Panc1 (cell line): ENCODE results near the gene CEP83. TPM values are rescaled to one million over a fixed set of nuclear protein-coding genes. Genes with fewer than 3 reads are reported as not detected.

Experiments
- ATAC-seq: fragments of 200-7000 bp; cut with Tn5 transposase; 2 replicates; pipeline ENCODE4 v1.9.1; 2020; ENCODE audit warnings: mild to moderate bottlenecking, moderate library complexity
- BruUV-seq: library from RNA; stranded (reverse); fragments of 400-500 nt; replicated peaks from 2 replicates; lab custom pipeline; 2021; lab: Mats Ljungman, UMichigan
- CTCF ChIA-PET: fragments of 300-600 bp; sonication (Branson Sonifier 250); formaldehyde crosslinking; loops from one replicate; lab custom pipeline; 2022; ENCODE audit warnings: antibody characterized with exemption; lab: Charles Lee
- POLR2A ChIA-PET: fragments of 300-600 bp; sonication (Branson Sonifier 250); formaldehyde crosslinking; loops from one replicate; lab custom pipeline; 2022; ENCODE audit warnings: antibody characterized with exemption; lab: Charles Lee
- DNase-seq: peaks from one replicate; pipeline ENCODE4 v3.0.0-alpha.2; 2010; ENCODE audit warnings: low read depth, low spot score
- H3K27ac ChIP-seq: 2 replicates; pipeline ENCODE4 v1.5.1; 2011; ENCODE audit warnings: mild to moderate bottlenecking, low read length, inconsistent platforms
- H3K27me3 ChIP-seq: fragments of 200-500 bp; sonication (Bioruptor generic); 2 replicates; pipeline ENCODE4 v1.6.0; 2014; ENCODE audit warnings: low read length, inconsistent platforms; ENCODE audit not compliant: control insufficient read depth, insufficient read depth
- H3K36me3 ChIP-seq: fragments of 200-500 bp; sonication (Bioruptor generic); 2 replicates; pipeline ENCODE4 v1.5.1; 2014; ENCODE audit warnings: inconsistent platforms, mild to moderate bottlenecking, low read length, moderate library complexity; ENCODE audit not compliant: control insufficient read depth, insufficient read depth
- H3K4me1 ChIP-seq: 2 replicates; pipeline ENCODE4 v1.5.1; 2011; ENCODE audit warnings: inconsistent platforms, mild to moderate bottlenecking, low read length, moderate library complexity; ENCODE audit not compliant: control insufficient read depth, insufficient read depth
- H3K4me3 ChIP-seq, 2 experiments: 2 replicates each; pipeline ENCODE4 v1.5.1; 2011 to 2012; ENCODE audit warnings: low read depth in 2 of 2, low read length in 2 of 2, mild to moderate bottlenecking in 2 of 2, inconsistent platforms in 1 of 2, moderate library complexity in 1 of 2
- H3K9me3 ChIP-seq: fragments of 200-500 bp; sonication (Bioruptor generic); 2 replicates; pipeline ENCODE4 v1.5.1; 2014; ENCODE audit warnings: low read depth, mild to moderate bottlenecking, inconsistent platforms, low read length, moderate library complexity; ENCODE audit not compliant: control insufficient read depth, insufficient read depth
- POLR2AphosphoS5 ChIP-seq: IDR thresholded peaks from 2 replicates; pipeline ENCODE4 v1.6.1; 2012; ENCODE audit warnings: mild to moderate bottlenecking, low read depth, low read length, moderate library complexity
- SIN3A ChIP-seq: IDR thresholded peaks from 2 replicates; pipeline ENCODE4 v1.6.1; 2012; ENCODE audit warnings: low read depth, mild to moderate bottlenecking, low read length, moderate library complexity, borderline replicate concordance; ENCODE audit not compliant: insufficient read depth
- TCF7L2 ChIP-seq: IDR thresholded peaks from 2 replicates; pipeline ENCODE4 v1.6.1; 2011; ENCODE audit warnings: mild to moderate bottlenecking, low read depth, low read length, inconsistent platforms
- in situ Hi-C: cut with HindIII; loops from 2 replicates; pipeline ENCODE4 v1.10.0; 2016; ENCODE audit warnings: low sequenced_read_pairs, low pct_unique_long_range_greater_than_20kb
- intact Hi-C: fragments of 100-400 bp; cut with micrococcal nuclease; formaldehyde crosslinking; loops from one replicate; pipeline ENCODE4 v1.10.0; 2022; ENCODE audit not compliant: unreplicated experiment
- total RNA-seq: library from RNA; stranded (reverse); gene quantifications from one replicate; pipeline ENCODE4 v1.2.1, GENCODE V29; 2021; ENCODE audit not compliant: unreplicated experiment
- TF ChIP-seq, protein P1 (sequence below): fragments of 450-650 bp; IDR thresholded peaks from 2 replicates; pipeline ENCODE4 v1.5.1; 2017; ENCODE audit warnings: mild to moderate bottlenecking
- TF ChIP-seq, protein P2 (sequence below), 2 experiments: IDR thresholded peaks; 2 replicates each; pipeline ENCODE4 v1.6.1; 2011 to 2012; ENCODE audit warnings: low read depth in 2 of 2, control low read depth in 1 of 2, low read length in 1 of 2, mild to moderate bottlenecking in 1 of 2, moderate library complexity in 1 of 2; ENCODE audit not compliant: insufficient read depth in 1 of 2

The CEP83 gene
- total RNA-seq, 1 experiment from 2014 or later: 28.0 TPM

- Histone ChIP-seq H3K36me3 (no peaks in the 10 kb centered on the region), H3K27ac (no peak overlapping the region), H3K4me3 (no peak overlapping the region), H3K4me1 (0 out of 2 replicates have a peak, but pooled peaks cover 4% of the 10 kb centered on the region), H3K27me3 (peaks cover 6% of the 10 kb centered on the region), H3K9me3 (no peaks in the 10 kb centered on the region)
- intact Hi-C loops (no loop called here), in situ Hi-C loops (no loop called here)
- ChIA-PET POLR2A (no interaction called here), CTCF (no interaction called here)
- no peak for ATAC-seq
- no TSS peak for BruUV-seq
- no peak for DNase-seq
- TF ChIP-seq POLR2AphosphoS5 (no peak), SIN3A (no peak), TCF7L2 (no peak)
- TF ChIP-seq, protein P1, sequence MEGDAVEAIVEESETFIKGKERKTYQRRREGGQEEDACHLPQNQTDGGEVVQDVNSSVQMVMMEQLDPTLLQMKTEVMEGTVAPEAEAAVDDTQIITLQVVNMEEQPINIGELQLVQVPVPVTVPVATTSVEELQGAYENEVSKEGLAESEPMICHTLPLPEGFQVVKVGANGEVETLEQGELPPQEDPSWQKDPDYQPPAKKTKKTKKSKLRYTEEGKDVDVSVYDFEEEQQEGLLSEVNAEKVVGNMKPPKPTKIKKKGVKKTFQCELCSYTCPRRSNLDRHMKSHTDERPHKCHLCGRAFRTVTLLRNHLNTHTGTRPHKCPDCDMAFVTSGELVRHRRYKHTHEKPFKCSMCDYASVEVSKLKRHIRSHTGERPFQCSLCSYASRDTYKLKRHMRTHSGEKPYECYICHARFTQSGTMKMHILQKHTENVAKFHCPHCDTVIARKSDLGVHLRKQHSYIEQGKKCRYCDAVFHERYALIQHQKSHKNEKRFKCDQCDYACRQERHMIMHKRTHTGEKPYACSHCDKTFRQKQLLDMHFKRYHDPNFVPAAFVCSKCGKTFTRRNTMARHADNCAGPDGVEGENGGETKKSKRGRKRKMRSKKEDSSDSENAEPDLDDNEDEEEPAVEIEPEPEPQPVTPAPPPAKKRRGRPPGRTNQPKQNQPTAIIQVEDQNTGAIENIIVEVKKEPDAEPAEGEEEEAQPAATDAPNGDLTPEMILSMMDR: no peak
- TF ChIP-seq, protein P2, sequence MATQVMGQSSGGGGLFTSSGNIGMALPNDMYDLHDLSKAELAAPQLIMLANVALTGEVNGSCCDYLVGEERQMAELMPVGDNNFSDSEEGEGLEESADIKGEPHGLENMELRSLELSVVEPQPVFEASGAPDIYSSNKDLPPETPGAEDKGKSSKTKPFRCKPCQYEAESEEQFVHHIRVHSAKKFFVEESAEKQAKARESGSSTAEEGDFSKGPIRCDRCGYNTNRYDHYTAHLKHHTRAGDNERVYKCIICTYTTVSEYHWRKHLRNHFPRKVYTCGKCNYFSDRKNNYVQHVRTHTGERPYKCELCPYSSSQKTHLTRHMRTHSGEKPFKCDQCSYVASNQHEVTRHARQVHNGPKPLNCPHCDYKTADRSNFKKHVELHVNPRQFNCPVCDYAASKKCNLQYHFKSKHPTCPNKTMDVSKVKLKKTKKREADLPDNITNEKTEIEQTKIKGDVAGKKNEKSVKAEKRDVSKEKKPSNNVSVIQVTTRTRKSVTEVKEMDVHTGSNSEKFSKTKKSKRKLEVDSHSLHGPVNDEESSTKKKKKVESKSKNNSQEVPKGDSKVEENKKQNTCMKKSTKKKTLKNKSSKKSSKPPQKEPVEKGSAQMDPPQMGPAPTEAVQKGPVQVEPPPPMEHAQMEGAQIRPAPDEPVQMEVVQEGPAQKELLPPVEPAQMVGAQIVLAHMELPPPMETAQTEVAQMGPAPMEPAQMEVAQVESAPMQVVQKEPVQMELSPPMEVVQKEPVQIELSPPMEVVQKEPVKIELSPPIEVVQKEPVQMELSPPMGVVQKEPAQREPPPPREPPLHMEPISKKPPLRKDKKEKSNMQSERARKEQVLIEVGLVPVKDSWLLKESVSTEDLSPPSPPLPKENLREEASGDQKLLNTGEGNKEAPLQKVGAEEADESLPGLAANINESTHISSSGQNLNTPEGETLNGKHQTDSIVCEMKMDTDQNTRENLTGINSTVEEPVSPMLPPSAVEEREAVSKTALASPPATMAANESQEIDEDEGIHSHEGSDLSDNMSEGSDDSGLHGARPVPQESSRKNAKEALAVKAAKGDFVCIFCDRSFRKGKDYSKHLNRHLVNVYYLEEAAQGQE (IDR thresholded peaks at IDR 0.05; ENCODE audit: insufficient read depth in 1 of 2, low read depth in 2 of 2, low read length in 1 of 2): no peak
These were observed 195.6 kb downstream of the CEP83 start for GRCh38 chr12:94263905-94264561.

DNA sequence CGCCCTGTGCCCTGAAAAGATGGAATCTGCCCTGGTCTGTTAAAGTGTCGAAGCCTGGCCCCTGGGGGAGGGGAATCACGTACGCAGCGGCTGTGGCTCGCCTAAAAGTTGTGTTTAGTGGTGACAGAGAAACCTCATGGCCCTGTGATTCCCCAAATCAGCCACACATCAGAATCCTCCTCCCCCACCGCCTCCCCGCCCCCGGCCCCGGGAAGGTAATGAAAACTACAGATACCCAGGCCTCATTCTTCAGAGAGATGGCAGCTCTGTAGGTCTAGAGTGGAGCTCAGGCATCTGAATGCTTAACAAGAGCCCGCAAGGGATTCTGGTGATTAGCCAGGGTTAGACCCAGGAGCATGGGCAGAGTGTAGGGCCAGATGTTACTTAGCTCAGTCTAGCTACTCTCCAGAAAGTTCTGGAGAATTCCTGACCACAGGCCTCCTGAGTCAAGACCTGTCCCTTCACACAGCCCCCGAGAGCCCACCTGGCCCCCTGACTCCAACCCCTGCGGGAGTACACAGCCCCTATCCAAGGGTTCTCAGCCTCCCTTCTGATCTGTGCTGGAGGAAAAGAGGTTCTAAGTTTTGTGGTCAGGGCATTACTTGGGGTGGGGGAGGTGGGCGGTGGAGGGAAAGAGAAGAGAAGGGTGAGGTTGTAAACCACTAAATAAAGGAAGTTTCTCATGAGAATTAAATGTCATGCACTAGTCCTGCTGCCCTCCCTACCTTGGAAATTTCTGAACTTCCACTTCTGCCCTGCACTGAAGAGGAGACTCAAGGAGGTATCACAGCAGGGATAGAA, 196.5 kb downstream of the CEP83 start:
- Histone ChIP-seq H3K27me3 (peaks cover 5% of the 10 kb centered on the region), H3K9me3 (no peaks in the 10 kb centered on the region), H3K4me1 (0 out of 2 replicates have a peak, but pooled peaks cover 4% of the 10 kb centered on the region), H3K36me3 (no peaks in the 10 kb centered on the region), H3K4me3 (peak overlapping the region; percentile 46 to 75), H3K27ac (no peak overlapping the region)
- BruUV-seq: no TSS peak
- ChIA-PET POLR2A (interaction anchor here (0.9 kb wide), 1 partner anchor 22 kb away, joined by 3 read pairs; no protein-coding TSS in a partner anchor), CTCF (no interaction called here)
- peak; percentile 54 for ATAC-seq
- in situ Hi-C loops: no loop called here
- TF ChIP-seq, protein P2 (IDR thresholded peaks at IDR 0.05; ENCODE audit: insufficient read depth in 1 of 2, low read depth in 2 of 2, low read length in 1 of 2): no peak
- no peak for TF ChIP-seq SIN3A
- TF ChIP-seq POLR2AphosphoS5: no peak
- TF ChIP-seq TCF7L2: no peak
- intact Hi-C loops: no loop called here
- no peak for DNase-seq
